HG02678 (cell line): ENCODE data around the gene TCF25.
"Not testable (repeated sequence)": the region's sequence is repeated elsewhere in the genome, so short reads cannot be mapped to it uniquely, and the experiment has no call there.

Source experiments
- ATAC-seq: cut with Tn5 transposase; IDR thresholded peaks from one replicate; pipeline ENCODE4 v1.9.1; 2021; ENCODE audit warnings: mild to moderate bottlenecking, moderate library complexity; ENCODE audit not compliant: unreplicated experiment

Gene TCF25

DNA sequence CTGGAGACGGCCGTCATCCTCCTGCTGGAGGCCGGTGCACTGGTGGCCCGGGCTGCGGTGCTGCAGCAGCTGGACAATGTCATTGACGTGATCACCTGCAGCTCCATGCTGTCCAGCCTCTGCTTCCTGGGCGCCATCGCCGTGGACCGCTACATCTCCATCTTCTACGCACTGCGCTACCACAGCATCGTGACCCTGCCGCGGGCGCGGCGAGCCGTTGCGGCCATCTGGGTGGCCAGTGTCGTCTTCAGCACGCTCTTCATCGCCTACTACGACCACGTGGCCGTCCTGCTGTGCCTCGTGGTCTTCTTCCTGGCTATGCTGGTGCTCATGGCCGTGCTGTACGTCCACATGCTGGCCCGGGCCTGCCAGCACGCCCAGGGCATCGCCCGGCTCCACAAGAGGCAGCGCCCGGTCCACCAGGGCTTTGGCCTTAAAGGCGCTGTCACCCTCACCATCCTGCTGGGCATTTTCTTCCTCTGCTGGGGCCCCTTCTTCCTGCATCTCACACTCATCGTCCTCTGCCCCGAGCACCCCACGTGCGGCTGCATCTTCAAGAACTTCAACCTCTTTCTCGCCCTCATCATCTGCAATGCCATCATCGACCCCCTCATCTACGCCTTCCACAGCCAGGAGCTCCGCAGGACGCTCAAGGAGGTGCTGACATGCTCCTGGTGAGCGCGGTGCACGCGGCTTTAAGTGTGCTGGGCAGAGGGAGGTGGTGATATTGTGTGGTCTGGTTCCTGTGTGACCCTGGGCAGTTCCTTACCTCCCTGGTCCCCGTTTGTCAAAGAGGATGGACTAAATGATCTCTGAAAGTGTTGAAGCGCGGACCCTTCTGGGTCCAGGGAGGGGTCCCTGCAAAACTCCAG lies 46.4 kb downstream of the TCF25 start:
- ATAC-seq, result no peak

DNA sequence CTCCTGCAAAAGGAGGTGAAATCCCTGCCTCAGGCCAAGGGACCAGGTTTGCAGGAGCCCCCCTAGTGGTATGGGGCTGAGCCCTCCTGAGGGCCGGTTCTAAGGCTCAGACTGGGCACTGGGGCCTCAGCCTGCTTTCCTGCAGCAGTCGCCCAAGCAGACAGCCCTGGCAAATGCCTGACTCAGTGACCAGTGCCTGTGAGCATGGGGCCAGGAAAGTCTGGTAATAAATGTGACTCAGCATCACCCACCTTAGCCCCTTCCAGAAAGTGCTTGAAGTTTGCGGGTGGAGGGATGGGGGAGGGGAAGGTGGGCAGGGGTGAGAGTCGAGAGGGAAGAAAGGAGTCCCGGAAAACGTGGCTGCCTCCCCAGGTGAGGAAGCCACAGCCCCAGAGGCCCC lies 47.3 kb downstream of the TCF25 start:
- no peak for ATAC-seq

DNA sequence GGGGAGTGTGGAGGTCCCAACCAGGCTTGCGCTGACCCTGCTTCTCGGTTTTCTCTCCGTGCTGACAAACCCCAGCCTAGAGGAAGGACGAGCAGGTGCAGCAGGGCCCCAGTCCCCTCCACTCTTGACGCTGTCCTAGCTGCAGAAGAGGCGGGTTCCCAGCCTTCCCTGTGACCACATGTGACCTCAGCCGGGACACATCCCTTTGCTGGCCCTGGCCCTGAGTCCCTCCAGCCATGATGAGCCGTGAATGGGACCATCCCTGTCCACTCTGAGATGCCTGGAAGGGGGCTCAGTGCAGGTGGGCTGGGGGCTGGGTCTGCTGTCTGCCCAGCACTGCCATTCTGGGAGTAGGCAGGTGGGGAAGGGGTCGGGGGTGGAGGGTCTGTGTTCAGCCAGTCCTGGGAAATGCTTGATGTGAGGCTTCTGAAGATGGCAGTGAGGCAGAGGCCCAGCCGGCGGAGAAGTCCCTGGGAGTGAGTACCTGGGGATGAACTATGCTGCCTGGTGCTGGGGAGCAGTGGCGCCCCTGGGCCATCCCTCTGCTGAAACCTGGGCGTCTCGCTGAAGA lies 47.8 kb downstream of the TCF25 start:
- ATAC-seq, result no peak

DNA sequence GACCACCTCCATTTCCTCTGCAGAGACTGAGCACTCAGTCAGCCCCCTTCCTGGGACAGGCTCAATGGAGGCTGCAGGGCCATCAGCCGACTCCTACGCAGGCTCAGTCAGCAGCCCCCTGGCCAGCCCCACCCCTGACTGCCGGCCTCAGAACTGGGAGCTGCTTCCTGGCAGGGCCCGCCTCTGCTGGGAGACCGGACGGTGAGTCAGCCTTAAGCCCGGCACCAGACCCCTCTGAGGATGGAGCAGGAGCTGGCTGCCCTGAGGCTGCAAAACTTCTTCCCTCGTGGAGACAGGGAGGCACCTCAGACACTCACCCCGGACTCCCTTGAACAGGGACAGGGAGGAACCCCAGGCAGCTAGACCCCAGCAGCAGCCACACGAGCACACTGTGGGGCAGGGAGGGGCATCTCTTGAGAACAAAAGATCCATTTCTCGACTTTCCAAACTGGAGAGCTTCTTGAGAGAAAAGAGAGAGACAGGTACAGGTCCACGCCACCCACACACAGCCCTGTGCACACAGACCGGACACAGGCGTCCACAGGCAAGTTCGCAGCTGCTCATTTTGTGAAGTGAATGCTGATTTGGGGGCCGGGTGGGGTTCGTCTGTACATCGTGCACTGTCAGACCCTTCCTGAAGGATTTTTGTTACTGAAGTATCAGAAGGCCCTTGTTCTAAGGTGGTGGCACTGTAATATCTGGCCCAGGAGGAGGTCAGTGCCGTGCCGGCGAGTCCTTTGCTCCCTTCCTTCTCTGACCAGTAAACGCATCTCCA lies 48.5 kb downstream of the TCF25 start:
- ATAC-seq, result no peak

DNA sequence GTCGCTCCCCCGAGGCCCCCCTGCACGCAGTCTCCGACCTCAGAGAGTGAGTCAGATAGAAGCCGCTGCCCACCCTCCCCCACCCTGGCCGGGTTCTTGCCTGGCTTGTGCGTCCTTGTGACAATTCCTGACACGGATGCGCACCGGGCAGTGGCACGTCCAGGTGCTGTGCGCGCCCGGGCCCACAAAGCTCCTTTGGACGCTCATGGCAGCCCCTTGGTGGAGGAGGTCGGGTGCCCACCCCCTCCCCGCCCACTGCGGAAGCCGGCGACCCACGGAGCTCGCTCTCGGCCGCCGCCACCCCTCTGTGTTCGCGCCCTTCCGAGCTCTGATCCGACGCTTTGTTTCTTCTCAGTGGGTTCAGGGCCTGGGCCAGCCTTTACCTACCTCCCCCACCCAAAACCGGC lies 49.1 kb downstream of the TCF25 start:
- no peak for ATAC-seq

DNA sequence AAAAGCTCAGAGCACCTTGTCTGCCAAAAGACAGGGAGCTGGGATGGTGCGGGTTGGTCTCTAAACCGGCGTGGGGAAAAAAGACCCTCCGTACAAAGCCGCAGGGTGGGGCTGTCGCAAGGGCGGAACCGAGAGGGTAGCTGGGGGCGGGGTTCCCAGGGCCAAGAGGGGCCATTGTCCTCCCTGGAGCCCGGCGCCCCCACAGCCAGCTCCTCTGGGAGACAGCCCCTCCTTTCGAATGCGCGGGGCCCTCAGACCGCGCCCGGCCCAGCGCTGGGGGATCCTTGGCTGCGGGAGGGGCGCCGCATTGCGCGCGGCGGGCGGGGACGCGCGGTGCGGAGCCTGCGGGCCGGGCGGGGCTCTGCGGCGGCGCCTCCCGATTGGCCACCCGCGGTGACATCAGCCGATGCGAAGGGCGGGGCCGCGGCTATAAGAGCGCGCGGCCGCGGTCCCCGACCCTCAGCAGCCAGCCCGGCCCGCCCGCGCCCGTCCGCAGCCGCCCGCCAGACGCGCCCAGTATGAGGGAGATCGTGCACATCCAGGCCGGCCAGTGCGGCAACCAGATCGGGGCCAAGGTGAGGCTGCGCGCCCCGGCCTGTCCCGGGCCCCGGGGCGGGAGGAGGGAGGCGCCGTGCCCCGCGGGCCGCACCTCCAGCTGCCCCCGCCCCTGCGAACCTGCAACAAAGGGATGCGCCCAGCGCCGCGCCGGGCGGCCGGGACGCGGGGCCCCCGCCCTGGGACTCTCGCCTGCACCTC lies 49.7 kb downstream of the TCF25 start, which contains the start of gene TUBB3:
TUBB3 (plus strand) TSS at position 459 of the 756 bp plus-strand sequence; CDS start at position 519, 60 bp downstream.
- no peak for ATAC-seq

DNA sequence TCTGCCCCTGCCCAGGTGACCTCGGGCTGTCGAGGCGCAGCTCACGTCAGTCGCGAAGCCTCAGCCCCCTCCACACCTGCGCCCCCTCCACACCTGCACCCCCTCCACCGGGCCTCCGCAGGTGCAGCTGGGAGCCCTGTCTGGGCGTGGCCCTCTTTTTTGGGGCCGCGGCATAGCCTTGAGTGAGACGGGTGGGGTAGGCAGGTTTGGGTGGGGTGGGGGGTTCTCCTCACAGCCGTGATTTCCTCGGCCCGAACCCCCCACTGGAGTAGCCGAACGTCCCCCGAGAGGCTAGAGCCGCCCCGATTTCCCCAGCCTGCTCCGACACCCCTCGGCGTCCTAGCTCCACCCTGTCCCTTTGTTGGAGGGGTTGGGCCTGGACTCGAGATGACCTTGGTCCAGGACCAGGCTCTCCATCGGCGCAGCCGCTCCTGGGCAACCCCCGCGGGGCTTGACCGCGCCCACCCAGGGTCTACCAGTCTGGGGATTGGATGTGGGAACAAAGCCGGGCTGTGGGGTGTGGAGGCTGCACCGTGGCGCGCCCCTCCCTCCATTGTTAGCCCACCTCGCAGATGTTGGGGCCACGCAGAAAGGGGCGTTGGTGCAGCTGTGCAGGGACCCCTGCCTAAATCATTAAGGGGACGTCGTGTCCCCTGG lies 50.4 kb downstream of the TCF25 start:
- ATAC-seq, result no peak

DNA sequence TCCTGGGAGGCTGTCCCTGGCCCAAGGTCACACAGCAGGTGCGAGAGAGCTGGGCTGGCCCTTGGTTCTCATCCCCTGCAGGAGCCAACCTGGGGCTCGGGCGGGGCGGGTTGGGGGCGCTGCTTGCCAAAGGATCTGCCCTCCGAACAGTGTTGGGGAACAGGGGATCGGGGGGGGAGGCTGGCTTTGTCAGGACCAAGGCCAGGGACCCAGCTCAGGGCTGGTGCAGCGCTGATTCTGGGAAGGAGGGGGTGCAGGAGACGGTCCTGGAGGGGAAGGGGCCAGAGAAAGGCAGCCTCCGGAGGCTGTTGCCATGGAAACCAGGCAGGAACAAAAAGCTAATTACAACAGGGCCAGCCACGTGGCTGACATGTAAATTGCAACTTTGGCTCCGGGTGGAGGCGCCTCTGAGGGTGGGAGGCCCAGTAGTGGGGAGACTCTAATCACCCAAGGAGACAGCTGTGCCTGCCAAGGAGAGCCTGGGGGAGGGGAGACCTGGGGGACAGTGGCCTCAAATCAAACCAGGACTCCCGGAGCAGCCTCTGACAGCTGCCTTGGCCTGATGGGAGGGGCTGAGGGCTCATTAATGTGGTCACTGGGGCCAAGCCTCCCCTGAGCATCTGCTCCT lies 51.0 kb downstream of the TCF25 start:
- no peak for ATAC-seq

DNA sequence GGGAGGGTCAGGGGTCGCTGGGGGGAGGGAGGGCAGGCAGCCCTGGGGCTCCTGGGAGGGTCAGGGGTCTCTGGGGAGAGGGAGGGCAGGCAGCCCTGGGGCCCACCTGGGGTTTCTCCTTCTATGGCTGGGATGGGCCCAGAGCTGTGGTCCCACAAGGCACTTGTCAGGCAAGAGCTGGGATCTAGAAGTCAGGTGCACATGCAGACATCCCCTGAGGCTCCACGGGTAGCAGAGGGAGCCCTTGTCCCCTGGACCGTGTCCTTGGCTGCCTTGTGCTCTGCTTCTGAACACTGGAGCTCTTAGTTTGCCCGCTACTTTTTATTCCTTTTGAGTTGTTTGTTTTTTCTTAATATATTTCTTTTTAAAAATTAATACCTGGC lies 51.5 kb downstream of the TCF25 start:
- no peak for ATAC-seq

DNA sequence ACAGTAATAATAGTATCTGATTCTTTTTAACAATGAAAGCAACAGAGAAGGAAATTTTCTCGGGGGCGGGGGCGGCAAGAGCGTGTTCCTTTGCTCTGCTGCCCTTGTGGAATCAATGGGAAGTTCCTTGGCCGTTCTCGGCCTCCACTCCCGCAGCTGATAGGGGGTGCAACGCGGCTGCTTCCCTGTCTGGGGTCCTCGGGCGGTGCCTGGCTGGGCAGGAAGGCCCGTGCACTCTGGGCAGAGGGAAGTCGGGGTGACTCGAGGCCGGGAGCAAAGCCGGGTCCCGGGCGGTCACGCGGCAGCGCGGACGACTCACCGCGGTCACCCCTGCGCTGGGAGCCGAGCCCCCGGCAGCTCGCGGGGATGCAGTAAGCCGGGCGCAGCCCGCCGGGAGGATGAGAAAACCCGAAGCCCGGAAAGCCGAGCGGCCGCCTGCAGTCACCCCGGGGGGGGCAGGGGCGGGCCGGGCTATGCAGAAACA lies 52.2 kb downstream of the TCF25 start:
- no peak for ATAC-seq

DNA sequence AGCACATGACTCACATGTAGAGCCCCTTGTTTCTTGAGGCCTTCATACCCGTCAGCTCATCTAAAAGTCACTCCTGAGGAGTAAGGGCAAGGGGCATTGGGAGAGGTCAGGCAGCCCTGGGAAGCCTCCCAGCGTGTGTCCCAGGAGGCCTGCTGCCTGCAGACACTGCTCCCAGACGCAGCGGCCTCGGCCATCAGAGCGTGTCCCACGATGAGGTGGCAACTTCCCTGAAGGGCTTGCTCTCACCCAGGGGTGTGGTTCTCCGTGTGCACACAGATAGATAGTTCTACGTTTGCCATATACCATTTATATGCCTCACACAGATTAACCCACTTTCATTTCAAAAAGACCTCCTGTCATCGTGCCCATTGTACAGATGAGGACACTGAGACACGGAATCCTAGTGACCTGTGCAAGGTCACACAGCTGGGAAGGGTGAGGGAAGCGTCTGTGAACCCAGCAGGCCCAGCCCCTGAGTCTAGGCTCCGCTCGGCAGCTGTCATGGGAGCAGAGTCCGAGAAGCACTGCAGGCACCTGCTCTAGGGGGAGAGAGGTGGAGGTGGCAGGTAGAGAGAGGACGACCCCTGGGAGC lies 58.0 kb downstream of the TCF25 start:
- no peak for ATAC-seq

DNA sequence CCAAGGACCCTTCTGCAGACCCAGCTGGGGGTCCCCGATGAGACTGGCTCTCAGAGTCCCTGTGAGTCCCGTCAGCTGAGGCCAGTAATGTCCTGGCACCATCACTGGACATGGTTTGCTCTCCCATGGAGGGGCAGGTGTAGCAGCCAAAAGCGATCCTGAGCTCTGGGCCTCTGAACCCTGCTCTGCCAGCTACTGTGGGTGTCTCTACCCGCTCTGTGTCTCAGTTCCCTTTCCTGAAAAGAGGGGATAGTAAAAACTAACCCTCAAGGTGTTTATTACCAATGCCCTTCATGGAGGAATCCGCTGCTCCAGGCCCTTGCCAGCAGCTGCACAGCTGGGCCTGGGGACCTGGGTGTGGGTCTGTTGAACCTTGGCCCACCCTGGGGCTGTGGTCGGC lies 58.6 kb downstream of the TCF25 start:
- ATAC-seq, result no peak

DNA sequence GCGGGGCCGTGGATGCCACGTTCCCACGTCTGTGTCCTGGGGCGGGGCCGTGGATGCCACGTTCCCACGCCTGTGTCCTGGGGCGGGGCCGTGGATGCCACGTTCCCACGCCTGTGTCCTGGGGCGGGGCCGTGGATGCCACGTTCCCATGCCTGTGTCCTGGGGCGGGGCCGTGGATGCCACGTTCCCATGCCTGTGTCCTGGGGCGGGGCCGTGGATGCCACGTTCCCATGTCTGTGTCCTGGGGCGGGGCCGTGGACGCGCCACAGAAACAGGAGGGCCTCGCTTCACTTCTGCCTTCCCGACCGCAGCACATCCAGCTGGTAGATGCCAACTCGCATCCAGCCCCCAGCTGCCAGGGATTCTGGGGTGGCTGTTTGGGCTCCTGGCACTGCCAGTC lies 60.6 kb downstream of the TCF25 start:
- not testable (repeated sequence) for ATAC-seq

DNA sequence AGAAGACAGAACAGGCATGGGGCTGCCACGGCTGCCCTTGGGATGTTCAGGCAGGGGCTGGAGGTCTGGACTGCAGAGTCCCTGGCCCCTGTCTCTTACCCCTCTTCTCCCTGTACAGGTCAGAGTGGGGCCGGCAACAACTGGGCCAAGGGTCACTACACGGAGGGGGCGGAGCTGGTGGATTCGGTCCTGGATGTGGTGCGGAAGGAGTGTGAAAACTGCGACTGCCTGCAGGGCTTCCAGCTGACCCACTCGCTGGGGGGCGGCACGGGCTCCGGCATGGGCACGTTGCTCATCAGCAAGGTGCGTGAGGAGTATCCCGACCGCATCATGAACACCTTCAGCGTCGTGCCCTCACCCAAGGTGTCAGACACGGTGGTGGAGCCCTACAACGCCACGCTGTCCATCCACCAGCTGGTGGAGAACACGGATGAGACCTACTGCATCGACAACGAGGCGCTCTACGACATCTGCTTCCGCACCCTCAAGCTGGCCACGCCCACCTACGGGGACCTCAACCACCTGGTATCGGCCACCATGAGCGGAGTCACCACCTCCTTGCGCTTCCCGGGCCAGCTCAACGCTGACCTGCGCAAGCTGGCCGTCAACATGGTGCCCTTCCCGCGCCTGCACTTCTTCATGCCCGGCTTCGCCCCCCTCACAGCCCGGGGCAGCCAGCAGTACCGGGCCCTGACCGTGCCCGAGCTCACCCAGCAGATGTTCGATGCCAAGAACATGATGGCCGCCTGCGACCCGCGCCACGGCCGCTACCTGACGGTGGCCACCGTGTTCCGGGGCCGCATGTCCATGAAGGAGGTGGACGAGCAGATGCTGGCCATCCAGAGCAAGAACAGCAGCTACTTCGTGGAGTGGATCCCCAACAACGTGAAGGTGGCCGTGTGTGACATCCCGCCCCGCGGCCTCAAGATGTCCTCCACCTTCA lies 61.5 kb downstream of the TCF25 start:
- ATAC-seq, result no peak

DNA sequence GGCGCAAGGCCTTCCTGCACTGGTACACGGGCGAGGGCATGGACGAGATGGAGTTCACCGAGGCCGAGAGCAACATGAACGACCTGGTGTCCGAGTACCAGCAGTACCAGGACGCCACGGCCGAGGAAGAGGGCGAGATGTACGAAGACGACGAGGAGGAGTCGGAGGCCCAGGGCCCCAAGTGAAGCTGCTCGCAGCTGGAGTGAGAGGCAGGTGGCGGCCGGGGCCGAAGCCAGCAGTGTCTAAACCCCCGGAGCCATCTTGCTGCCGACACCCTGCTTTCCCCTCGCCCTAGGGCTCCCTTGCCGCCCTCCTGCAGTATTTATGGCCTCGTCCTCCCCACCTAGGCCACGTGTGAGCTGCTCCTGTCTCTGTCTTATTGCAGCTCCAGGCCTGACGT lies 62.2 kb downstream of the TCF25 start:
- ATAC-seq, result not testable (repeated sequence)

DNA sequence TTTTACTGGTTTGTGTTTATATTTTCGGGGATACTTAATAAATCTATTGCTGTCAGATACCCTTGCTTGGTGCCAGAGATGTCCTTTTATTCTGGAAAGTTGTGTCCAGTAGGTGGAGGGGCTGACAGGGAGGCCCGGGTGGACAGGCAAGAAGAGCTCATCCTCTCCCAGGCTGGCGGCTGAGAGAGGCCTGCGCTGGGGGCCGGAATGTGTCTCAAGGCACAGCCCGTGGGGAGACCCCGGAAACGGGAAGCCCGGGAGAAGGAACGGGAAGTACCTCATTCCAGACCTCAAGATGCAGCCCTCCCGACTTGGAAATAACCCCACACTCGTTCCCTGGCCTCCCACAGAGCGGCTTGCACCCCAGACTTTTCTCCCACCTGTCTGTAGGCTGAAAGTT lies 62.6 kb downstream of the TCF25 start:
- ATAC-seq, result no peak

DNA sequence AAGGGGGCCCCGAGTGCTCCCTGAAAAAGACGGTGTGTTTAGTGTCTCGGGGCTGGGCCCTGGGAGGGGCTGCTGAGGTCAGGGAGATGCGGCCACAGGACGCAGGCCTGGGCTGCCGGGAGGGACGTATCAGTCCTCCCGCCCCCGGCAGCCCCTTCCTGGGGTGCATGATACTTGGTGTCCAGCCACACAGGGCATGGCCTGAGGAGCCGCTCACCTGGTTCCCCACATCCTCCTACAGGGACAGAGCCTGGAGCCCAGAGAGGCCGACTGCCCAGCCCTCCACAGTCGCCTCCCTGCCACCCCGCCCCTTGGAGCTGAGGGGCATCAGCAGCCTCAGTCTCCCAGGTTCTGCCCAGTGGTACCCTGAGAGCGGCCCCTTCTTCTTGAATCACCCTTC lies 63.1 kb downstream of the TCF25 start:
- ATAC-seq, result no peak

DNA sequence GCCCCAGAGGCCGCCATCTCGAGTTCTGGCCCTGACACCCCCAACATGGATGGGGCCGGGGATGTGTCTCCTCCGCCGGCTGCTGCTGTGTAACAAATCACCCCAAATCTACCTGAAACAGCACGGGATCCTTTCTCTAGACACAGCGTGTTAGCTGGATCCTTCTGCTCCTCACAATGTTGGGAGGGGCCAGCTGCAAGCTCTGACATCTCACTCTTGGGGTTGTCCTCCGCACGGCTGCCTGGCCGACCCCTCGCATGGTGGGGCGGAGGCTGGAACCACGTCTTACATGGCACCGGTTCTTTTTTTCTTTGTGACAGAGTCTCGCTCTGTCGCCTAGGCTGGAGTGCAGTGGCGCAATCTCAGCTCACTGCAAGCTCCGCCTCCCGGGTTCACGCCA lies 63.6 kb downstream of the TCF25 start:
- ATAC-seq, result no peak
